Lower leg skin (tissue), 4 donors: Measurements from ENCODE around the gene OVOL2. TPM values are rescaled to one million over a fixed set of nuclear protein-coding genes. Genes with fewer than 3 reads are reported as not detected.

Experiments used
- DNase-seq, 2 donors: peaks; one replicate each; pipeline ENCODE4 v3.0.0-alpha.2; 2019; ENCODE audit warnings: low spot score in 2 of 2
- H3K4me3 ChIP-seq: fragments of 200-600 bp; sonication (generic); 2 replicates; pipeline ENCODE4 v1.5.1; 2017; ENCODE audit warnings: mild to moderate bottlenecking, low read depth; ENCODE audit not compliant: poor library complexity, severe bottlenecking
- CTCF ChIP-seq, 3 donors: fragments of 450-650 bp; IDR thresholded peaks; one replicate each; pipeline ENCODE4 v1.5.1; 2016; ENCODE audit warnings: antibody characterized with exemption in 3 of 3, mild to moderate bottlenecking in 3 of 3, moderate library complexity in 2 of 3
- POLR2A ChIP-seq, 2 donors: fragments of 450-650 bp; IDR thresholded peaks; one replicate each; pipeline ENCODE4 v1.6.1; 2016 to 2017; ENCODE audit warnings: antibody characterized with exemption in 2 of 2, mild to moderate bottlenecking in 1 of 2, moderate library complexity in 1 of 2
- WGBS, 2 donors: methylation state at CpG; one replicate each; pipeline ENCODE4 v1.1.5; 2018; 5-methylcytosine and 5-hydroxymethylcytosine counted together
- intact Hi-C: fragments of 100-400 bp; cut with DNase I; formaldehyde crosslinking; loops from one replicate; pipeline ENCODE4 v1.15.0; 2023; ENCODE audit warnings: low total_unique reads
- total RNA-seq, 4 donors: library from RNA; depleted of rRNA; stranded (reverse); fragments of >200 nt; gene quantifications; one replicate each; pipeline ENCODE4 v1.1.0, GENCODE V29; 2016

Gene OVOL2
- total RNA-seq, 4 donors from 2014 or later, result 22.9 to 46.6 (median 31.4) TPM

DNA sequence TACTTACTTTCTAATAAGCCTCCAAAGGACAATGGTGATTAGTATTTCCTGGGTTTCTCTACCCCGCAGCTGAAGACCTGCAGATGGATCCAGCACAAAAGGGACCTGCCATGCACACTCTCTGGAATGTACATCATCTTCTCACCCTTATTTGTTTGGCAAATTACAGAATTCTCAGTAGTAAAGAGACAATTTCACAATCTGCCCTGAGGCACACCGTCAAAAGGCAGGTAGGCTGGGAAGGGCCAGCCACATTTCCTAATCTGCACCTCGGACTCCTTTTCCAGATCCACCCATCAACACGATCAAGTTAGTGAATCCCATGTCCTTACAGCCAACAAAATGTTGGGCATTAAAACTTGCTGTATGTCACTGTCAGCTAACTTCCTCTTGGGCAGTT is 4.9 kb downstream of the OVOL2 start:
- intact Hi-C loops, result no loop called here
- no peak for DNase-seq
- no peak for TF ChIP-seq POLR2A (IDR thresholded peaks at IDR 0.05)
- TF ChIP-seq CTCF (IDR thresholded peaks at IDR 0.05), result no peak
- WGBS, 2 donors, result 50 to 66% methylated on average over 4 of the region's 4 CpGs
- H3K4me3 ChIP-seq, result no peak overlapping the region

DNA sequence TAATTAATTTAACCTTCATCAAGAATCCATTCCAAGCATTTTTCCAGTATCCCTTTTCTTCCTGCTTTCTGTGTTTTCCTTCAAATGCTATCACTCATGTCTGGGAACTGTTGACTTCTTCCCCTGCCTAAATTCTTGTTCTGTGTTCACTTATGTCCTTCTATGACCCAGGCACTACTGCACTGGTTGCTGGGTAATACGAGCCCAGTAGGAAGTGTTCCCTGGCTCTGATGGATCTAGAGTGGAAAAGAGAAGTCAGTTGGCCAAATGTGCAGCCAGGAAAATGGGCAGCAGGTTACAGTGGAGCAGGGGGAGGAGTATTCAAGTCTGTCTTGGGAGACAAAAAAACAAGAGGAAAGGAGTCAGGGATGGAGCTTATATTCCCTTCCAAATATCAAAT is 7.1 kb downstream of the OVOL2 start:
- no peak overlapping the region for H3K4me3 ChIP-seq
- WGBS, 2 donors, result 43 to 44% methylated on average over 1 of the region's 1 CpG
- TF ChIP-seq CTCF (IDR thresholded peaks at IDR 0.05), result no peak
- no peak for TF ChIP-seq POLR2A (IDR thresholded peaks at IDR 0.05)
- no peak for DNase-seq
- intact Hi-C loops, result no loop called here

DNA sequence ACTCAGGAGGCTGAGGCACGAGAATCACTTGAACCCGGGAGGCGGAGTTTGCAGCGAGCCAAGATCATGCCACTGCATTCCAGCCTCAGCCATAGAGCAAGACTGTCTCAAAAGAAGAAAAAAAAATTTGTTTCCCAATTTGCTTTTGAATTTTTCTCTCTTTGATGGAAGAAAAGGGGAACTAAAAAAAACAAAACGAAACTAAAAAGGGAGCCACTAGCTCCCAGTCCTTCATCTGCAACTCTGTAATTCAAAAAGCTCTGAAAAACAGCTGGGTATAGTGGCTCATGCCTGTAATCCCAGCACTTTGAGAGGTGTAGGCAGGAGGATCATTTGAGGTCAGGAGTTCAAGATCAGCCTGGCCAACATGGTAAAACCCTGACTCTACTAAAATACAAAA is 9.5 kb downstream of the OVOL2 start:
- WGBS, 2 donors, result 81 to 82% methylated on average over 5 of the region's 5 CpGs
- TF ChIP-seq POLR2A (IDR thresholded peaks at IDR 0.05) (no peak), CTCF (IDR thresholded peaks at IDR 0.05) (no peak)
- DNase-seq, result no peak
- intact Hi-C loops, result no loop called here
- no peak overlapping the region for H3K4me3 ChIP-seq

- intact Hi-C loops, result no loop called here
- no peak overlapping the region for H3K4me3 ChIP-seq
- TF ChIP-seq POLR2A (IDR thresholded peaks at IDR 0.05) (no peak), CTCF (IDR thresholded peaks at IDR 0.05) (no peak)
- 76 to 82% methylated on average over 4 of the region's 4 CpGs for WGBS, 2 donors
- DNase-seq, result no peak
These were observed 11.2 kb downstream of the OVOL2 start for GRCh38 chr20:18046535-18046934.

- DNase-seq, result no peak
- intact Hi-C loops, result no loop called here
- TF ChIP-seq POLR2A (IDR thresholded peaks at IDR 0.05) (no peak), CTCF (IDR thresholded peaks at IDR 0.05) (no peak)
- WGBS, 2 donors, result 64 to 79% methylated on average over 9 of the region's 9 CpGs
- H3K4me3 ChIP-seq, result no peak overlapping the region
These were observed 15.5 kb downstream of the OVOL2 start for GRCh38 chr20:18042229-18042628.

- WGBS, 2 donors, result 85 to 91% methylated on average over 15 of the region's 15 CpGs
- no peak for DNase-seq
- intact Hi-C loops, result no loop called here
- no peak overlapping the region for H3K4me3 ChIP-seq
- TF ChIP-seq POLR2A (IDR thresholded peaks at IDR 0.05), result no peak
- no peak for TF ChIP-seq CTCF (IDR thresholded peaks at IDR 0.05)
These were observed 16.3 kb downstream of the OVOL2 start for GRCh38 chr20:18041462-18041861.
